Activated CD4-positive, alpha-beta memory T cell treated with anti-CD3 and anti-CD28 coated beads for 36 hours (primary cell): ENCODE data around the gene MBD4. TPM values are rescaled to one million over a fixed set of nuclear protein-coding genes. Genes with fewer than 3 reads are reported as not detected.
"Not testable (repeated sequence)": the region's sequence is repeated elsewhere in the genome, so short reads cannot be mapped to it uniquely, and the experiment has no call there.

Experiments used
- CTCF ChIA-PET: fragments of 350-600 bp; sonication (Branson Sonifier 250); formaldehyde crosslinking; loops from one replicate; lab custom pipeline; 2021; ENCODE audit warnings: antibody characterized with exemption, inconsistent platforms; lab: Charles Lee
- POLR2A ChIA-PET: fragments of 350-600 bp; sonication (Branson Sonifier 250); formaldehyde crosslinking; loops from one replicate; lab custom pipeline; 2021; ENCODE audit warnings: antibody characterized with exemption; lab: Charles Lee
- DNase-seq: peaks from one replicate; pipeline ENCODE4 v3.0.0-alpha.2; 2020
- H3K27ac Mint-ChIP-seq: one replicate; pipeline ENCODE4 v1.8.0; 2021; ENCODE audit warnings: mixed read lengths
- H3K27me3 Mint-ChIP-seq: one replicate; pipeline ENCODE4 v1.8.0; 2021; ENCODE audit warnings: mixed read lengths
- H3K36me3 Mint-ChIP-seq: one replicate; pipeline ENCODE4 v1.8.0; 2021; ENCODE audit warnings: mixed read lengths
- H3K4me1 Mint-ChIP-seq: one replicate; pipeline ENCODE4 v1.8.0; 2021; ENCODE audit warnings: low read depth, mixed read lengths
- H3K4me3 Mint-ChIP-seq: one replicate; pipeline ENCODE4 v1.8.0; 2021; ENCODE audit warnings: mild to moderate bottlenecking, mixed read lengths
- H3K9me3 Mint-ChIP-seq: one replicate; pipeline ENCODE4 v1.8.0; 2021; ENCODE audit warnings: mixed read lengths
- intact Hi-C: fragments of 100-400 bp; cut with micrococcal nuclease; formaldehyde crosslinking; loops from one replicate; pipeline ENCODE4 v1.15.1; 2023
- total RNA-seq, 2 experiments: library from RNA; stranded (reverse); gene quantifications; one replicate each; pipeline ENCODE4 v1.2.3, GENCODE V29; 2021

The MBD4 gene
- total RNA-seq, 2 experiments from 2014 or later = 50.5 to 53.7 TPM

GRCh38 chr3:129417326-129417725 is 22.4 kb downstream of the MBD4 start:
- H3K9me3 Mint-ChIP-seq = no peaks in the 10 kb centered on the region
- H3K4me1 Mint-ChIP-seq = no peaks in the 10 kb centered on the region
- no peak for DNase-seq
- CTCF ChIA-PET = interaction anchor here (1.4 kb wide), 1 partner anchor 17 kb away, joined by 4 read pairs; no protein-coding TSS in a partner anchor
- no peak overlapping the region for H3K27ac Mint-ChIP-seq
- POLR2A ChIA-PET = interaction anchor here (1.5 kb wide), 1 partner anchor 34 kb away, joined by 3 read pairs; no protein-coding TSS in a partner anchor
- no peaks in the 10 kb centered on the region for H3K36me3 Mint-ChIP-seq
- intact Hi-C loops = no loop called here
- H3K27me3 Mint-ChIP-seq = no peaks in the 10 kb centered on the region
- no peak overlapping the region for H3K4me3 Mint-ChIP-seq

- Mint-ChIP-seq H3K4me1 (no peaks in the 10 kb centered on the region), H3K27ac (no peak overlapping the region), H3K36me3 (no peaks in the 10 kb centered on the region), H3K4me3 (no peak overlapping the region), H3K9me3 (no peaks in the 10 kb centered on the region), H3K27me3 (no peaks in the 10 kb centered on the region)
- POLR2A ChIA-PET = interaction anchor here (1.5 kb wide), 1 partner anchor 33 kb away, joined by 3 read pairs; no protein-coding TSS in a partner anchor
- no peak for DNase-seq
- intact Hi-C loops = no loop called here
- CTCF ChIA-PET = interaction anchor here (1.4 kb wide), 1 partner anchor 16 kb away, joined by 4 read pairs; no protein-coding TSS in a partner anchor
Measured at GRCh38 chr3:129416415-129416814, 23.3 kb downstream of the MBD4 start.

- ChIA-PET CTCF (no interaction called here), POLR2A (no interaction called here)
- H3K9me3 Mint-ChIP-seq = no peaks in the 10 kb centered on the region
Measured at GRCh38 chr3:129415830-129416229, 23.9 kb downstream of the MBD4 start.

DNA sequence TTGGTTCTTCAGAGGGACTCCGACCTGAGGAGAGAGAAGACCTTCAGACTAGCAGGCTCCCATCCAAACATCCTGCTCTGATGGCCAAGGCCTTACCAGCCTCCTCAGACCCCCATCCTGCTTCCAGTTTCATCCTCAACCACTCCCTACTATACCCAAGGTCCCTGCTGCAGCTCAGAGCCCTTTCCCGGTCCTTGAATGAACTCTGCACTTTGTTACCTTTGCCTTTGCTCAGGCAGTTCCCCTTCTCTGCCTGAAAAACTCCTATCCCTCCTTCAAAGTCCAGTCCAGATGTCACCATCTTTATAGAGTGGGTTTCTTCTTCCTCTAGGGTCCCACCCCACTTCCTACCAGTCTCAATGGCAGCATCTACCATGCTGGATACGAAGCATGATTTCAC is 24.4 kb downstream of the MBD4 start:
- H3K9me3 Mint-ChIP-seq = no peaks in the 10 kb centered on the region
- no peak overlapping the region for H3K27ac Mint-ChIP-seq
- H3K4me3 Mint-ChIP-seq = no peak overlapping the region
- H3K27me3 Mint-ChIP-seq = no peaks in the 10 kb centered on the region
- no peaks in the 10 kb centered on the region for H3K36me3 Mint-ChIP-seq
- no peaks in the 10 kb centered on the region for H3K4me1 Mint-ChIP-seq
- ChIA-PET POLR2A (no interaction called here), CTCF (interaction anchor here (0.8 kb wide), 1 partner anchor 32 kb away, joined by 4 read pairs; no protein-coding TSS in a partner anchor)
- intact Hi-C loops = no loop called here
- no peak for DNase-seq

More at GRCh38 chr3:129415830-129416229, 23.9 kb downstream of the MBD4 start:
- no peak overlapping the region for H3K27ac Mint-ChIP-seq
- H3K36me3 Mint-ChIP-seq = no peaks in the 10 kb centered on the region
- no peaks in the 10 kb centered on the region for H3K4me1 Mint-ChIP-seq
- intact Hi-C loops = no loop called here
- no peak overlapping the region for H3K4me3 Mint-ChIP-seq
- no peak for DNase-seq
- H3K27me3 Mint-ChIP-seq = no peaks in the 10 kb centered on the region

DNA sequence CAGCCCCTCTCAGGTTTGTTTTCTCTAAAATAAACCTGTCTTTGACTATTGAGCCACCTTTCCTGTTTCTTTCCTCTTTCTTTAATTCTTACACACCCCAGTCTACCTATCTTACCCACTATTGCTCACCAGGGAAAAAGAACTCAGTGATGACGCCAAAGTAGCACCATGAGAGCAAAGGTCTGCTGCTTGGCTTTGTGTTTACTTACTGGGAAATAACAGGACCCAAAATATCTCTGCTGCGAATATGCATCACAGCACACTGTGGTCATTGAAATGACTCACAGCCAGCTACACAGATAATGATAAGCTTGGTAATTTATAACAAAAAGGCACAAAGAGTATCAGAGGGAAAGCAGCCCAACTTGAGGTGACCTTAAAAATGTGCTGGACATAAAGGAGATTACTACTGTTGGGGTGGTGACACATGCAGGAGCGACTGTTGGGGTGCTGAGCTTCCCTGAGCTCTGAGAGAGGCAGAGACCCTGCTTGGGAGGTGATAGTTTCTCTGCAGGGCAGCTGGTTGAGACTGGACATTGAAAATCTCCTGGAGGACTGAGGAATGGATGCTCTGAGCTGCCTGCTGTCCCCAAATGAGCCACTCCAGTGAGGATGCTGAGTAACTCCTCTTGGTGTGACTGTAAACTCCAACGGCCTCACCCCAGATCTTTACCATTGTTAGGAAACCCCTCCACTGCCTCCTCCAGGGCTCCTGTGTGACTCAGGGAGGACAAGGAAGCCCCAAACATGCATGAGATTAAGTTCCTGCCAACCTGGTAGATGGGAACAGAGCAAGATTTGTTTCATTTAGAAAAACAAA is 25.9 kb downstream of the MBD4 start:
- ChIA-PET POLR2A (interaction anchor here (1.1 kb wide), 1 partner anchor 764 kb away, joined by 3 read pairs; no protein-coding TSS in a partner anchor), CTCF (no interaction called here)
- Mint-ChIP-seq H3K27ac (no peak overlapping the region), H3K9me3 (no peaks in the 10 kb centered on the region), H3K36me3 (no peaks in the 10 kb centered on the region), H3K4me3 (no peak overlapping the region), H3K4me1 (no peaks in the 10 kb centered on the region), H3K27me3 (no peaks in the 10 kb centered on the region)
- DNase-seq = no peak
- intact Hi-C loops = no loop called here

DNA sequence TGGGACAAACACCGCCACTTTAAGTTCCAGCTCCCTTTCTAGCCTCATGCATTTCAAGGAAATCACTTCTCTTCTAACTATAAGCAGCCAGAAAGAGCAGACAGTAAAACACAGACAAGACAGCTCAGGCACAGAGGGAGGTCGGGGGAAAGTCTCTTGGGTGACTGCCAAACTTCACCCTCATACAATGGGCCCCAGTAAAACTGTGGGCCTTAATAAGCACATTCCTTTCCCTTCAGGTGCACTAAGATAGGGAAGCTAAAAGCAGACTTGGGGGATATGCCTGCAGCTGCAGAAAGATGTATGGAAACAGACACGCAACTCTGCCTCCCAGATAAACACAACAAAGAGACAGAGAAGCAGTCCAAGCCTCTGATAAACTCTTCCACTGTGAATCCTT is 26.5 kb downstream of the MBD4 start:
- DNase-seq, H3K36me3 Mint-ChIP-seq, H3K4me1 Mint-ChIP-seq, H3K4me3 Mint-ChIP-seq, intact Hi-C loops, H3K27me3 Mint-ChIP-seq, H3K27ac Mint-ChIP-seq, POLR2A ChIA-PET, H3K9me3 Mint-ChIP-seq, CTCF ChIA-PET: not testable (repeated sequence)

GRCh38 chr3:129412542-129413198 is 27.1 kb downstream of the MBD4 start:
- H3K27me3 Mint-ChIP-seq = no peaks in the 10 kb centered on the region
- intact Hi-C loops = no loop called here
- no peaks in the 10 kb centered on the region for H3K36me3 Mint-ChIP-seq
- ChIA-PET POLR2A (no interaction called here), CTCF (no interaction called here)
- no peaks in the 10 kb centered on the region for H3K4me1 Mint-ChIP-seq
- no peaks in the 10 kb centered on the region for H3K9me3 Mint-ChIP-seq
- H3K27ac Mint-ChIP-seq = no peak overlapping the region
- H3K4me3 Mint-ChIP-seq = no peak overlapping the region
- no peak for DNase-seq

DNA sequence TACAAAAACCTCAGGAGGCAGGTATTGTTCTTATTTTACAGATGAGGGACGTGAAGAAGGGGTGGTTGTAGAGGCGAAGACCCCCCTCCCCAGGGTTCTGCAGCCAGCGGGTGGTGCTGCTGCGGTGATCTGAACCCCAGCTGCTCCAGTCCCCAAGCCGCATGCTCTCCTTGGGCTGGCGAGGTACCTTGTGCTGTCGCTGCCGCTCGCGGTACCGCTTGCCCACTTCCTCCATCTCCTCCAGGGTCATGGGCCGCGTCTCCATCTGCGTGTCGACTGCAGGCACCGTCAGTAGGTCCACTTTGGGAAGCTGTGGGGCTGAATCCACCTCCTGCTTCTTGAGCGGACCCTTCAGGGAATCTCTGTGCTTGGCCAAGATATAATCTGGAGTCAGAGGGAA is 28.8 kb downstream of the MBD4 start:
- CTCF ChIA-PET = no interaction called here
- POLR2A ChIA-PET = no interaction called here
- intact Hi-C loops = no loop called here
- Mint-ChIP-seq H3K9me3 (no peaks in the 10 kb centered on the region), H3K4me3 (no peak overlapping the region), H3K27me3 (no peaks in the 10 kb centered on the region), H3K36me3 (no peaks in the 10 kb centered on the region), H3K4me1 (no peaks in the 10 kb centered on the region), H3K27ac (no peak overlapping the region)
- DNase-seq = no peak

- ChIA-PET CTCF (interaction anchor here (0.8 to 1.6 kb wide), 3 partner anchors 9 to 26 kb away, joined by 3 to 5 read pairs (median 3); no protein-coding TSS in a partner anchor), POLR2A (no interaction called here)
- H3K9me3 Mint-ChIP-seq = no peaks in the 10 kb centered on the region
- H3K4me1 Mint-ChIP-seq = no peaks in the 10 kb centered on the region
- no peaks in the 10 kb centered on the region for H3K27me3 Mint-ChIP-seq
- intact Hi-C loops = no loop called here
- DNase-seq = no peak
- H3K4me3 Mint-ChIP-seq = no peak overlapping the region
- no peak overlapping the region for H3K27ac Mint-ChIP-seq
- H3K36me3 Mint-ChIP-seq = no peaks in the 10 kb centered on the region
Measured at GRCh38 chr3:129409541-129409940, 30.2 kb downstream of the MBD4 start.

DNA sequence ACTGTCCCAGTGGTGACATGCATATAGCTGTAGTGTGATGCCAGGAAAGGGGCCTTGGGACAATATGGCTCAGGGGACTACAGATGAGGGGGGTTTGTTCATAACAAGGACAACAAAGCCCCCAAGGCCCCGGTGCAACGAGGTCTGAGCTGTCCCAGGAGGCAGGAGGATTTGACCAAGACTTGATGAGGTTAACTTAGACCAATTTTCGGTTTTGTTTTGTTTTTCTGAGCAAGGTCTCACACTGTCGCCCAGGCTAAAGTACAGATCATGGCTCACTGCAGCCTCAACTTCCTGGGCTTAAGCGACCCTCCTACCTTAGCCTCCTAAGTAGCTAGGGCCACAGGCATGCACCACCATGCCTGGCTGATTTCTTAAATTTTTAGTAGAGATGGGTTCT is 35.1 kb downstream of the MBD4 start:
- DNase-seq = no peak
- no peak overlapping the region for H3K4me3 Mint-ChIP-seq
- H3K27ac Mint-ChIP-seq = no peak overlapping the region
- ChIA-PET CTCF (interaction anchor here (1.0 kb wide), 1 partner anchor 21 kb away, joined by 6 read pairs; no protein-coding TSS in a partner anchor), POLR2A (no interaction called here)
- H3K4me1 Mint-ChIP-seq = peaks cover under 1% of the 10 kb centered on the region
- intact Hi-C loops = no loop called here
- H3K36me3 Mint-ChIP-seq = no peaks in the 10 kb centered on the region
- no peaks in the 10 kb centered on the region for H3K27me3 Mint-ChIP-seq
- no peaks in the 10 kb centered on the region for H3K9me3 Mint-ChIP-seq

- H3K4me3 Mint-ChIP-seq = no peak overlapping the region
- ChIA-PET POLR2A (no interaction called here), CTCF (interaction anchor here (1.0 kb wide), 1 partner anchor 21 kb away, joined by 6 read pairs; no protein-coding TSS in a partner anchor)
- no peaks in the 10 kb centered on the region for H3K9me3 Mint-ChIP-seq
- no peak for DNase-seq
- peaks cover 2% of the 10 kb centered on the region for H3K4me1 Mint-ChIP-seq
- intact Hi-C loops = no loop called here
- H3K27ac Mint-ChIP-seq = no peak overlapping the region
- no peaks in the 10 kb centered on the region for H3K27me3 Mint-ChIP-seq
- H3K36me3 Mint-ChIP-seq = no peaks in the 10 kb centered on the region
Measured at GRCh38 chr3:129404130-129404529, 35.6 kb downstream of the MBD4 start.

DNA sequence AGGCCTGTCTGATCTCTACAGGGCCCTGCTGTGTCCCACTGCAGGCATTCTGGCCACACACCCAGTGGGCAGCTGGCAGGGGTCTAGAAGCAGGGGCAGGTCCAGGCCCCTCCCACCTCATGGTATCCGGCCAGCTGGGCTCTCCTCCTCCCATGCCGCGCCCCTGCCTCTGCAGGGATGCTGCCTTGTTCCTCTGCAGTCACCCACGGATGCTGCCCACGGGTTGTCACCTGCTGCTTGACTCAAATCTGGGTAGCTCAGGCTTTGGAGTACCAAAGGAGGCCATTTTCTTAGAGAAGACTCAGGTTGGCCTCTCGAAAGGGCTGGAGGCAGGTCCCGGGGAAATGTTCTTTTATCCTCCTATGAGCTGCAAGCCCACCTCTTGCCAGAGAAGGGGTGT is 36.3 kb downstream of the MBD4 start:
- intact Hi-C loops = no loop called here
- Mint-ChIP-seq H3K27ac (no peak overlapping the region), H3K27me3 (no peaks in the 10 kb centered on the region), H3K36me3 (no peaks in the 10 kb centered on the region), H3K4me3 (no peak overlapping the region), H3K4me1 (peaks cover 5% of the 10 kb centered on the region), H3K9me3 (no peaks in the 10 kb centered on the region)
- ChIA-PET POLR2A (no interaction called here), CTCF (interaction anchor here (1.4 kb wide), 1 partner anchor 87 kb away, joined by 3 read pairs; a partner anchor contains a TSS)
- no peak for DNase-seq
